Measurements from ENCODE around the gene MIEF1.

MIEF1 gene

DNA sequence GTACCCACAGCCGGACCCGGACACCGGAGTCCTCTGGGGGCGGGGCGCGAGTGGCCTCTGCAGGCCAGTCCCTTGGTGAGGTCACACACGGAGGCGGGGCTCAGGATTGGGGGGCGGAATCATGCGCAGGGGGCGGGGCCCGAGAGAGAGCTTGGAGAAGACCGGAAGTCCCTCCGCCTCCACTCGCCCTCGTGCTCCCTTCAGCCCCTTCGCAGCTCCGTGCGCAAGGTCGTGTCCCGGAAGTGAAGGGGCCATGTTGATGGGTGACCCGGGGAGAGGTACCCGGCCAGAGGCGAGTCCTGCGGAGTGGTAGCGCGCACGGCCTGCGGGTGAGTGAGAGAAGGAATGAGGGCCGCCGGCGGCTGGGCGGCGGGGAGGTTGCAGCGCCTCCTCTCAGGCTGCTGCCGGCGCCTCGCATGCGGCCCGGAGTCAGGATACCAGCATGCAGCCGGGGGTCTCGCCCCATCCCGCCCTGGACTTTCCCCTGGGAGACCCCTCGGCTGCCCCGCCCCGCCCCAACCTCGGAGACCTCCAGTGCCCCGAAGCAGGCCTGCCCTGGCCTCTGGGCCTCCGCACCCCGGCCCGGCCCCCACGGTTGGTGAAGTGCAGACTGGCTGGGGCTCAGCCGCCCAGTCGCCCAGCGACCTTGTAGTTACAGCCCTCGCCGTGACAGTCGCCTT is at the start of gene MIEF1:
Gene MIEF1, plus strand, starts transcription at position 182 of the 680 bp plus-strand sequence. CDS start 9,005 bp downstream, outside the sequence.
- peak within 1 kb of the TSS; percentile 99 for H3K4me3 ChIP-seq (replicated peaks; ENCODE audit: low read depth, low read length)
- TF ChIP-seq, protein P1, sequence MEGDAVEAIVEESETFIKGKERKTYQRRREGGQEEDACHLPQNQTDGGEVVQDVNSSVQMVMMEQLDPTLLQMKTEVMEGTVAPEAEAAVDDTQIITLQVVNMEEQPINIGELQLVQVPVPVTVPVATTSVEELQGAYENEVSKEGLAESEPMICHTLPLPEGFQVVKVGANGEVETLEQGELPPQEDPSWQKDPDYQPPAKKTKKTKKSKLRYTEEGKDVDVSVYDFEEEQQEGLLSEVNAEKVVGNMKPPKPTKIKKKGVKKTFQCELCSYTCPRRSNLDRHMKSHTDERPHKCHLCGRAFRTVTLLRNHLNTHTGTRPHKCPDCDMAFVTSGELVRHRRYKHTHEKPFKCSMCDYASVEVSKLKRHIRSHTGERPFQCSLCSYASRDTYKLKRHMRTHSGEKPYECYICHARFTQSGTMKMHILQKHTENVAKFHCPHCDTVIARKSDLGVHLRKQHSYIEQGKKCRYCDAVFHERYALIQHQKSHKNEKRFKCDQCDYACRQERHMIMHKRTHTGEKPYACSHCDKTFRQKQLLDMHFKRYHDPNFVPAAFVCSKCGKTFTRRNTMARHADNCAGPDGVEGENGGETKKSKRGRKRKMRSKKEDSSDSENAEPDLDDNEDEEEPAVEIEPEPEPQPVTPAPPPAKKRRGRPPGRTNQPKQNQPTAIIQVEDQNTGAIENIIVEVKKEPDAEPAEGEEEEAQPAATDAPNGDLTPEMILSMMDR (IDR thresholded peaks at IDR 0.05; ENCODE audit: low read depth, low read length, missing control alignments), result no peak
- DNase-seq (ENCODE audit: extremely low read depth, low read depth), result peak; percentile 87

DNA sequence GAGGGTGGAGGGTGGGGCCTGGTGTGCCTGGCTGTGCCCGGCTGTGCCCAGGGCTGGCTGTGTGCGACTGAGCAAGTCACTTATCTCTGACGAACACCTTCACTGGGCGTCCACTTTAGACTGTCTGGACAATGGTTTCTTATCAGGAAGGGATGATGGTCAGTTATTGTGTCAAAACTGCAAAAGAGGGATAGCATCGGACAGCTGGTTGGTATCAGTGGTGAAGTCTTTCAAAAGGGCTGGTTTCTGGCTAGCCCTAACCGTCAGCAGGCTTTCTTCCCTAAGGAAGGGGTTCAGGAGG is 49.4 kb upstream of the MIEF1 start:
- TF ChIP-seq, protein P1 (IDR thresholded peaks at IDR 0.05; ENCODE audit: low read depth, low read length, missing control alignments), result no peak
- no peak overlapping the region for H3K4me3 ChIP-seq (replicated peaks; ENCODE audit: low read depth, low read length)
- no peak for DNase-seq (ENCODE audit: extremely low read depth, low read depth)

DNA sequence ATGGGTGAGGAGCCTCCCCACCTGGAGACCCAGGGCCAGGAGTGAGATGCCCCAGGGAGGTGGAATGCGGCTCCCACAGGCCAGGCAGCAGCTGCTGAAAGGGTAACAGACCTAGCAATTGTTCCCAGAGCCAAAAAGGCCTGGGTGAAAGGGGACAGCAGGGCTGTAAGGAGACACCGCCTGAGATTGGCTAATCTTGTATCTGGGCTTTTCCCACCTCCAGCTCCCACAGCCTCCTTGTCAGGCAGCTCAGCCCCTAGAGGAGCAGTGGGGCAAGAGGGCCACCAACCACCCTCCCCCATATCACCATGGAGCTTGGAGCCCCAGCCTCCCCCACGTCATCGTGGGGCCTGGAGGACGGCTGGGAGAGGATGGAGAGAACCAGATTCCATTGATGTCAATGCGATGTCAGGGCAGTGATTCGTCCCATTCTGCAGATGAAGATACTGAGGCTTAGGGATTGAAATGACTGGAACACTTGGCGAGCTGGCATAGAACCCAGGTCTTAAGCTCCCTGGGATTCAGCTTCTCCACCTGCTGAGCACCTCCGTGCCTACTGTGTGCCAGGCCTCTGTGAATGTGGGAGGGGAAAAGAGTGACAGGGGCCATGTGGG is 48.2 kb upstream of the MIEF1 start:
- H3K4me3 ChIP-seq (replicated peaks; ENCODE audit: low read depth, low read length), result no peak overlapping the region
- TF ChIP-seq, protein P1 (IDR thresholded peaks at IDR 0.05; ENCODE audit: low read depth, low read length, missing control alignments), result no peak
- no peak for DNase-seq (ENCODE audit: extremely low read depth, low read depth)

DNA sequence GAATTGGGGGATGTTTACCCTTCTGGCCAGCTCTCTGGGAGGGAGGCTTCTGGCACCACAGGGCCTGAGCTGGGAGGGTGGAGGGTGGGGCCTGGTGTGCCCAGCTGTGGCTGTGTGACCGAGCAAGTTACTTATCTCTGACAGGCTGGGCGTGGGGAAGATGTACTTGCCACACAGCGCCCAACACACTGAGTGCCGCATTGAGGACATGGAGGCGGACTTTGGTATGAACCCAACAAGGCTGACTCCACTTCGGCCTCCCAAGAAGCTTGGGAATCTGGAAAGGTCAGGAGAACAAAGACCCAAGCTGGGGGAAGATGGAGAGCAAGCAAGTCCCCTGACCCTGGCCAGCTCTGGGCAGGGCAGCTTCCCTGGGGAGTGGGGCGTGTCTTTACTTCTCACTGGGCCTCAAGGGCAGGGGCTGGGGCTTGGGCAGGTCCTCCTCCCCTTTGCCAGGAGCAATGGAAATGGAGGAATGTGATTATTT is 47.7 kb upstream of the MIEF1 start:
- no peak overlapping the region for H3K4me3 ChIP-seq (replicated peaks; ENCODE audit: low read depth, low read length)
- TF ChIP-seq, protein P1 (IDR thresholded peaks at IDR 0.05; ENCODE audit: low read depth, low read length, missing control alignments), result no peak
- DNase-seq (ENCODE audit: extremely low read depth, low read depth), result no peak

DNA sequence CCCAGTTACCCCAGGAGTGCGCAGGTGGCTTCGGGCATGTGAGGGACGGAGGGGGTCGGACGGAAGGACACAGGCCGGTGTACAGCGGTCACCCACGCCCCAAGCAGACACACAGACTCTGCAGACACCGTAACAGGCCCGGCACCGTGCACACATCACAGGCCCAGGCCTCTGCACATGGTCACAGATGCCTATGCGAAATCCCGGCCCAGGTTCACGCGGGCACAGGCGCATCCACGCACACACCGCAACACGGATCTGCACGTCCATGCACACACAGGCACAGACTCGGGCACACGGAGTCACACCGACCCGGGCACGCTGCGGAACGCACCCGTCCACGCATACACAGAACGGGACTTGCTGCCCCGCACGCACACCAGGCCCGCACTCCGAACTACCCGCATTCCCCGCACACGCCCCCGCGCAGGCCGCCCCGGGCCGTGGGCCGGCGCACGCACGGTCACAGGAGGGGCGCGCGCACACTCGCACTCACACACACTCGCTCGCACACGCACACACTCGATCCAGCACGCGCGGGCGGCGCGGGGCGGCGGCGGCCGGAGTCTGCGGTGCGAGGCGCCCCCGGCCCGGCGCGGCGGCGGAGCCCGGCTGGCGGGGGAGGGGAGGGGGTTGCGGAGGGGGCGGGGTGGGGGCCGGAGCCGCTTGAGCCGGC is 45.4 kb upstream of the MIEF1 start, which contains the start of gene MGAT3:
Gene MGAT3, plus strand, starts transcription at position 491 of the 676 bp plus-strand sequence. CDS start 30,336 bp downstream, outside the sequence.
- no peak within 1 kb of the TSS for H3K4me3 ChIP-seq (replicated peaks; ENCODE audit: low read depth, low read length)
- TF ChIP-seq, protein P1 (IDR thresholded peaks at IDR 0.05; ENCODE audit: low read depth, low read length, missing control alignments), result no peak
- DNase-seq (ENCODE audit: extremely low read depth, low read depth), result no peak

DNA sequence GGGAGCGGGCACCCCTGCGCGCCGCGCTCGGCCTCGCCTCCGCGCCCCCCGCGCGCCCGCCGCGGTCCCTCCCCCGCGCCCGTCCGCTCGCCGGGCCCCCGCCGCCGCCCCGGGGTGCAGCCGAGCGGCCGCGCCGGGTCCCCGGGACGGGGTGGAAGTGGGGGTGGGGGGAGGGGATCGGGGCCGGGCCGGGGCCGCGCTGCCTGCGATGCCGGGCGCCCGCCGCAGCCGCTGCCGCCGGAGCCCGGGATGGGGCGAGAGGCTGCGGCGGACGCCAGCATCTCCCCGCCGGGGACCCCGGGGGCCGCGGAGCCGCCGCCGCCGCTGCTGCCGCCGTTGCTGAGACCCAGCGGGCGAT is 44.9 kb upstream of the MIEF1 start:
- TF ChIP-seq, protein P1 (IDR thresholded peaks at IDR 0.05; ENCODE audit: low read depth, low read length, missing control alignments), result no peak
- no peak for DNase-seq (ENCODE audit: extremely low read depth, low read depth)
- no peak overlapping the region for H3K4me3 ChIP-seq (replicated peaks; ENCODE audit: low read depth, low read length)
